CD4-positive, alpha-beta T cell treated with Interleukin-6 at 100 ng/mL for 8 hours (primary cell): ENCODE measurements around the gene GRXCR1.

Source experiments
- DNase-seq: peaks from one replicate; pipeline ENCODE4 v3.0.0-alpha.2; 2020; ENCODE audit warnings: mixed read lengths, low spot score

GRXCR1 gene

DNA sequence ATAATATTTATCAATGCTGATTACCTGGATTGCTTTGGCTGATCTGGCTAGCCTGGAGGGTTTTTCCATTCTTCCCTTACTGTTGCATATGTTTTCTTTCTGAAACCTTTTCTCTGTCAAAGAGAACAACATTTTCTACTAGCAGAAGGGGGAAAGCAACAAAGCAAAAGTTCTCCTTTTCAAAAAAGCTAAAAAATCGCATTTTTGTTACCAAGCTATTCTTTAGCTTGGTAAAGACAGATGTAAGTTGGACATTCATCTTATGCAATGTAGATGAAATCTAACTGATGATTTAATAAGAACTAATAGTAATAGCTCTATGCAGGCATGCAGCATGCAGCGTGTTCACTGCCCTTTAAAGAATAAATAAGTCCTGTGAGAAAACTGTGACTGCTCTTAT, at the start of gene GRXCR1:
Gene GRXCR1 (plus strand): TSS at position 301 of the 400 bp plus-strand sequence. CDS start 554 bp downstream, outside the sequence.
- DNase-seq, result no peak

DNA sequence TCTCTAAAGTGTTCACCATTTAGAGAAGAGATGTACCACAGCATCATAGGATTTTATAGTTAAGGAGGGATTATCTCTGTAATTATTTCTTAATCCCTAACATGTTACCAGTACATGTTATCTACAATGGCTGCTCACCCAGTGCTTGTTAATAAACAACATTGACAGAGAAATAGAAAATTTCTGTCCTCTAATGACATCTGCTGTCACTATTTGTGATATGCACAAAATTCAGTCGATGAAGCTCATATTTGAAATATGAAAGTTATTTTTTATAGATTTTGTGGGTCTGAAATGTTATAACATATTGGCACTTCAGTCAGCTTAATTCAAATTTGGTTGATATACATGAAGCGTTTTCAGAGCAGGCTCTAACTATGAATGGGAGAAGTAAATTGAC, 48.8 kb upstream of the GRXCR1 start:
- no peak for DNase-seq

DNA sequence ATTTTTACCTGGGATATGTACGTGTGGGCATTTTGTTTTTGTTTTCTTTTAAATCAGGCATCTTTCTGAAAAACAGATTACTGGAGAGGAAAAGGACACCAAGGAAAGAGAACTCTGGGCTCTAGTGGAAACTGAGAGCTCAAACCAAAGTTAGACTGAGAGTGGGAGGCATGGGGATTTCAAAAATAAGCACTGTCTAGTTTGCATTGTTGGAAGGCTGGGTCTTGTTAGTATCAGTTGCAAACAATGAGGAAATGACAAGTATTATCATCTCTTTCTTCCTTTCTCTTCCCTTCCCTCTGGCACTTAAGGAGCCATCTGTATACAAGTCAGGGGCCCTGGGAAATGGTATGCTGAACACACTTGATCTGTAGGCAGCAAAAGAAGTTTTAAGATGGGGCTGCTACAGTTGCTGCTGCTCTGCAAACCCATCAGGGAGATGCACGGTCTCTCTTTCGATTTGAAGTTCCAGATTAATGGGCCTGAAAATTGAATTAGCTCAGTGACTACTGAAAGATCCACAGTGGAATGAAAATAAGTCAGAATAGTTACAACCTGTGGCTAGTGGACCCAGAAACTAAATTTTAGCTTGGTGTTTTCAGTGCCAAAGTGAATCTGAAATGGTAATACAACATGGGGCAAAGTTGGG, 48.0 kb upstream of the GRXCR1 start:
- no peak for DNase-seq

- DNase-seq, result no peak
These were observed 46.9 kb upstream of the GRXCR1 start for GRCh38 chr4:42845586-42845985.

DNA sequence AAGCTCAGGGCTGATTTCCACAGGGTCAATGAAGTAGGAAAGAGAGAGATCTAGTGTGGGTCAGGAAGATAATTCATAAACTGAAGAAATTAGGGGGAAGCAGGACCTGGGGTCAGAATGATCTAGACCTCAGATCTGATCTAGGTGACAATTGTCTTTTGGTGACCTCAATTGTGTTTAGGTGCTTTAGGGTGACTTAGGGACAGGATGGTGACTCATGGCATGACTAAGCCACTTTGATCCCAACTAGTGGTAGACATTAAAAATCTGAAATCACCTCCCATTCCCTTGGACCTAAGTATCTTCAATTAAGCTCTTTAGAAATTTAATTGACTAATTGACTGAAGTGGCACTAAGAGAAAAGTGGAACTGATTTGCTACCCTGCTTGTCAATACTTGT, 36.7 kb upstream of the GRXCR1 start:
- DNase-seq, result no peak

DNA sequence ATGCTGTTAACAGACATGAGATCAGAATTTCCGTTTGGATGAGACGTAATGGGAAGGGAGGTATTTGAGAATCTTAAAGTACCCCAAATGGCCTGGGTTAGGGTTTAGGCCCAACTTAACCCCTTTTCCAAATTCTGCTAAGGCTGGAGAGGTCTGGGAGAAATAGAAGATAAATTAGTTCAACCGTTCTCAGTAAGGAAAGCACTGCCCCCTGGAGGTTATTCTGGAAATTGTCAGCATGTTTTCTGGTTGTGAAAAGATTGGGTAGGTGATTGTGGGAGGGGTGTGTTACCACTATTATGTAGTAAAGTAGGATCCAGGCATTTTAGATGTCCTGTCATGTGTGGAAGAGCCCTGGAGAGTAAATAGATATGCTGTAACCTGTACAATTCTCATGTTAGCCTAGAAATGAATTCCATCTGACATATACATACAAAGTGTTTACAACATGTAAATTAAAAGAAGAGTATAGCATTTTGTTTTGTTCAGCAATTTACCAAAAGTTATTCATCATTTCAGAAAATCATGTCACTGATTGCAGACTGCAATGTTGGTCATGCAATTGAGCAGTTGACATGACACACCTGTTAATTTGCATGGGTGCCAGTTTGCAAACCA, 26.8 kb upstream of the GRXCR1 start:
- DNase-seq, result peak; percentile 43

DNA sequence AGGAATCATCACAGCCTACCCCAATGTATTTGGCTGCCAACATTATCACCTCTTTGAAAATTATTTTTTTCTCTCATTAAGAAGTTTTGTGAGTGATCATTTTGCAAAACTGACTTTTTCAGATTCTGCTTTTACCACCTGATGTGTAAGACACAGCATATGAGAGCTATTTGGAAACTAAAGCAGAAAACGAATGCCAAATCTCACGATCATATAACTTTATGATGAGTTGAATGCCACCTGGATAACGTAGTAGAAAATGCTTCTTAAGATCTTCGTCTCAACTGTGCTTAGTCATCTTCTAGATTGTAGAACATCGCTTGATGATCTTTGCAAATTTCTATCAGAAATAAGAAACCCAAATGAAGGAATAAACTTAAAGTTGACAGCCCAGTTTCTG, 21.3 kb upstream of the GRXCR1 start:
- no peak for DNase-seq

DNA sequence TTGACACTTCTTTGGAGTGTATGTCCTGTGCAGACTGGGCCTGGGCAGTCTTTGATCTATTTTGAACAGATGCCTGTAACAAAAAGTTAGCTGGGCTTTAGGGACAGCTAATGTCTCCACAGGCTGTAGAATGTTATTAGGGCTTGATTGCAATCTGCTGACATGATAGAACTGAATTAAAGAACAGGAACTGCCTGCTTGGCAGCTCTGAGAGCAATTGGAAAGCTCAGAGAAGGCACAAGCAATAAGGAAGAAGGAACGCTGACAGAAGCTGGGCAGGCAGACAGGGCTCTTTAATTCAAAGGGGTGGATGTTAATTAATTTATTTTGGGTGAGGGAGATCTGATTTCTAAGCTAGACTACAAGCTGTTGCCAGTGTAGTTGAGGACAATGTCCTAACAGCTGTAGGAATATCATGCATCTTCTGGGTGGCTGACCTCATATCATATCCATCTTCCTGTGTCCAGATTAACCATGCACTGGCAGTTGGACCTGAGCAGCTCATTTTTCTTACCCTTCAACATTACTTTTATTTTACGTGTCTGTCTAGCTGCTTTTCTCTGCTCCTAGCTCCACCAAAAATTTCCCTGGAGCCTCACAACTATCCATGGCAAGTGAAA, 20.7 kb upstream of the GRXCR1 start:
- DNase-seq, result no peak

- no peak for DNase-seq
These were observed 13.7 kb upstream of the GRXCR1 start for GRCh38 chr4:42878863-42879262.

DNA sequence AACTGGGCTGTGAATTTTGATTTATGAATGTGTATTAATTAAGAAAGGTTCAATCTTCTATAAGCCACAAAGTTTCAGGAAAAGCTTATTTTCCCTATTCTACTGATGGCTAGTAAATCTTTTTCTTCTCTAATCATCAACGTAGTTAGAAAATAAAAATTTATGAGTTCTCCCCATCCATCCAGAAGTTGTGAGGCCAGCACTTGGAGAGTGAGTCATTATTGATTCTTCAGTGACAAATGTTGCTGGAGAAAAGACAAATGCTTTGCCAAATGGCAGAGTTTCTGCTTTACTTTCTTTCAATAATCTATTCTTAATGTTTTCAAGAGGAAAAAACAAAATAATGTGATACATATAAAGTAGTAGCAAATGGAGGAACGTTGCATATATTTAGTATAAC, 11.3 kb upstream of the GRXCR1 start:
- no peak for DNase-seq

GRCh38 chr4:42891644-42892043, 869 bp upstream of the GRXCR1 start:
- no peak for DNase-seq

DNA sequence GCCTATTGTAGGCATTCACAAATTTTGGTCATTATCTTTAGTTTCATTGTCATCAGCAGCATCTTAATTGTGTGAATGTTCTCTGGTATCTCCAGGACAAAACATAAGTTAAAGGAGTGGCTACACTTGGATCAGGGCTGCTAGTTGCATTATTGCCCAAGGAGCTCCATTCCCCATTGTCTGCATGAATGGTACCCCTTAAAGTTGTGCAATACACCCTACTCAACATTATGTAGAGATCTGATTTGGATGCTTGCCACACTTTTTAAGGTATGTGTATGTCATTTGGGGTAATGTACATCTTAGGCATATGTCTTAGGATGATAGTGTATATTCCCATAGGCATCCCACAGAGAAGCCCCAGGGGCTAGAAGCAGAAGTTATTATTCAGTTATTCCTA, 2.9 kb downstream of the GRXCR1 start:
- no peak for DNase-seq

- DNase-seq, result no peak
These were observed 12.5 kb downstream of the GRXCR1 start for GRCh38 chr4:42904986-42905385.

DNA sequence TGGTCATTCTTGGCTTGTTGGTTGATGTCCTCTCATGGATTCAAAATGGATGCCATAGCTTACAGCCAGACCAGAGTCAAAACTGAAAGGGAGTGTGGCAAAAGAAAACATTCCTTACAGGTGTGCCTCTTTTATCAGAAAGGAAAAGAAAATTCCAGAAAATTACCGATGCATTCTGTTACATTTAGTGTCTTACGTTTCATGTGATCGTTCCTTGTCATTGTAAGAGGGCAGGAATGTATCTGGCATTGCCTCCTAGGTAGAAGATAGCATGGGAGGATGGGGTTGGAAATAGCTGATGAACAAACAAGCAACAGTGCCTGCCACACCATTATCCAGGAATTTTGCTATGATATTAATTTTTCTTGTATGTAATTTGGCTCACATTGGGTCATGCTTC, 13.1 kb downstream of the GRXCR1 start:
- no peak for DNase-seq

- no peak for DNase-seq
These were observed 13.8 kb downstream of the GRXCR1 start for GRCh38 chr4:42906341-42906740.

DNA sequence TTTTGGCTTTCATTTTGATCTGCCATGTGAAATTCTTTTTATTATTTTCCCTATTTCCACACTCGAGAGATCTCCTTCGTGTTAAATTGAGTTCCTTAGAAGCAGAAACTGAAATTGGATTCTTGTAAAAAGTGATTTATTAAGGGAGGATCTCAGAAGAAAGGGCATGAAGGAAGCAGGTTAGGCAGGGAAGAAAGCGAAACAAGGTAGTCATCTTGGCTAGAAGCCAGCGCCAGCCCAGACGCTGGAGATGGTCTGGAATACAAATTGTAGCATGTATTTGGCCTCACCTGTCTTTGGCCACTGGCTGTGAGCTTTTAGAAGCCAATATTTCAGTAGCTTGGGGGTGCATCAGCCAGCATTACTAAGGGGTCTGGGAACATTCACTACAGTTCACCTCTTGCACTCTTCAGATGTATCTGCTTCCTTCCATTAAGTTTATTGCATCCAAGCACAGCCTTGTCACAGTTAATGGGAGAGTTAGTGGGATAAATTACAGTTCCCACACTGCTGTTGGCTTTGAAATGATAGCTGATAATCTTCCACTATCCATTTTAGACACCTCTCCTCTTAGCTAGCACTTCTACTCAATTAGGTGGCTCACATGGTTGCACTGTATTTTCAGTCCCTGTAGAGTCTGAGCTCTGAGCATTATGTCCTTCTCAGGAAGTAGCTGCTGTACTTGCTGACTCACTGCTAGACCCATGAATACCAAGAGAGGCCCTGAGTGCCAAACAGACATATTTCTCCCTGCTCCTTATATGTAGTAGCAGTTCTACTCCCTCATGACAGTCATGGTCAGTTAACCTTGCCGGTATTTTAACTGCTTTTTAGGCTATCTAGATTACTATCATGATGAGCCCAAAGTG, 14.6 kb downstream of the GRXCR1 start:
- DNase-seq, result no peak

DNA sequence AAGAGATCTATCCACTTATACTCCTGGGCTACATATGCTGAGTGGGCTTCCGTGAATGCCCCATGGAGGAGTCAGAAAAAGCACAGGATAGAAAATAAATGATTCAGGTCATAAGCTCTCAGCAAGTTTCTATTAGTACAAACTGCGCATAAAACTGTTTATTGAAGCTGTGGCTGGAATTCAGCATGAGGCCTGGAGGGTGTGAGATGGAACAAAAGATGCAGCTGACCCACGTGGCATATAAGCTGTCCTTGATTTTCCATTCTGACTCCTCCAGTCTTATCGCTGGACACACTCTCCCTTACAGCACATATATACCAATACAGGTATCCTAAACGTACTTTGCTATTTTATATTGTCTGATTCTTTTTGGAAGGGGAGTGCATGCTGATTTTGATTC, 17.9 kb downstream of the GRXCR1 start:
- DNase-seq, result no peak

- DNase-seq, result no peak
These were observed 22.4 kb downstream of the GRXCR1 start for GRCh38 chr4:42914937-42915336.

- DNase-seq, result no peak
These were observed 23.0 kb downstream of the GRXCR1 start for GRCh38 chr4:42915484-42915883.

GRCh38 chr4:42917296-42917695, 24.8 kb downstream of the GRXCR1 start:
- no peak for DNase-seq

- no peak for DNase-seq
These were observed 30.9 kb downstream of the GRXCR1 start for GRCh38 chr4:42923431-42923830.

- DNase-seq, result no peak
These were observed 33.4 kb downstream of the GRXCR1 start for GRCh38 chr4:42925921-42926320.

GRCh38 chr4:42927946-42928345, 35.4 kb downstream of the GRXCR1 start:
- no peak for DNase-seq
